Hematopoietic multipotent progenitor cell treated with erythropoietin and hydrocortisone succinate and interleukin-3 and kit ligand, for 15 days (in vitro differentiated cells): ENCODE data around the gene PPP2R5D.
A peak's percentile ranks its signal among the peaks of the same experiment; 100 is the strongest.

Experiments
- DNase-seq: peaks from one replicate; pipeline ENCODE4 v3.0.0-alpha.2; 2015; ENCODE audit warnings: low spot score

The PPP2R5D gene

DNA sequence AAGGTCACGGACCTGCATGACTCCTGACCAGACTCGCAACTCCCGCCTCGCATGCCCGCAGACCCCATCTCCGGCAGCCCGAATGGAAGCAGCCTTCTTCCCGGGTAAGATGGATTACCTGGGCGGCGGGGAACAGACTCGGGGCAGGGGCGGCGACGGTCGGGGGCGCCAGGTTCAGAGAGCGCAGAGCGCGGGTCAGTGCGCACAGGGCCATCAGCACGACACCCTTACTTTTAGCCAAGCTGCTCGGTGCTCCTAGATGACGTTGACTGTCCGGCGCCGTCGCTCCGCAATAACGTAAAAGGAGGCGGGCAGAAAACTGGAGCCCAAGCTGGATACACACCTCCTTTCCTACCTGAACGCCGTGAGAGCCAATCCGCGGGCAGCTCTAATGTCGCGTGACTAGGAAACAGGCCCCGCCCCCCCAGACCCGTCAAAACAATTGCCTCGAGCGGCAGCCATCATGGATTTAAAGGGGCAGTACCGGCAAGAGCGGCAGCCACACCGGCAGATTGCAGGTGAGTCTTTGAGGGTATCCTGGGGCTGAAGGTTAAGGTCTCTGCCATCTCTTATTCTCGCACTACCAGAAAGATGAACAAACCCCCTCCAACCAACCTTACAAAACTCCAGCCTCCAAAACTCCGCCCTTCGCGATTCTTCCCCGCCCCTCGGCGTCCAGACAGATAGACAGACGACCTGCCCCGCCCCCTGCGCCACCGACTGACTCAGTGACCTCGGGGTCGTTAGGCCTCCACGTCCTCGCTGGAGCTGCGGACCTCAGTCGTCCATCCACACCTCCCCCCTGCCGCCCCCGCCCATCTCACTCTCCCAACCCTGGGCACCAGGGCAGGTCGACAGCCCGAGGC, 75.0 kb downstream of the PPP2R5D start, which contains the start of the genes KLC4 and MRPL2:
KLC4 (plus strand) TSS at position 464 of the 866 bp plus-strand sequence. CDS start 1,705 bp downstream, outside the sequence.
MRPL2 (minus strand) TSS at position 267 of the 866 bp plus-strand sequence; CDS start at position 214, 53 bp downstream.
- DNase-seq = peak; percentile 100

DNA sequence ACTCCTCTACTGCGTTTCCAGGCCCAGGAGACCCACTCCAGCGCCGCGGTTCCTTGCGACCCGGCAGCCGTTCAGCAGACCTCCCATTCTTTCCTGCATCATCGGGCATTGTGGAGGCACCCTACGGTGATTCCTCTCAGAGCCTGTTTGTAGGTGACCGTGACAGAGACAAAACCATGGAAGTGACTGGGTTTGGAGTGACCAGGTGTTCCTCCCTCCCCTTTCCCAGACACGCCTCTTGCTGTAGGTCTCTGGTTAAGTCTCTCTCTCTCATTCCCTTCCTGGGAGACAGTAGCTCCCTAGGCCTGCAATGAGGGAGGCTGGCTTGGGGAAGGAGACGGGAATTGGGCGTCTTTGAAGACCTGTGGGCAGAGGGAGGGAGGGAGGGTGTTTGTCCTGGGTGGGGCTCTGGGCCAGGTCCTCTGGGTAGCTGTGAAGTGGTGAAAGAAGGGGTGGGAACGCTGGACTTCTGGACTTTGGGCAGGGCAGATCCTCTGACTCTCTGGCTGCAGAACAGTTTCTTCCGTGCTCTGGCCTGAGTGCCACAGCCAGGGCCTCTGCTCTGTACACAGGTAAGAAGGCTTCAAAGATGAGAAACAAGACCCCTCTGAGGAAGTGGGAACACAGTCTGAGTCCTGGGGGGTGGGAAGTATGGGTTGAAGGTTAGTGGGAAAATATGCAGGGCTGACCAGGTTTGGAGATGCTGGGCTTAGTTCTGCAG, 75.8 kb downstream of the PPP2R5D start:
- DNase-seq = no peak

DNA sequence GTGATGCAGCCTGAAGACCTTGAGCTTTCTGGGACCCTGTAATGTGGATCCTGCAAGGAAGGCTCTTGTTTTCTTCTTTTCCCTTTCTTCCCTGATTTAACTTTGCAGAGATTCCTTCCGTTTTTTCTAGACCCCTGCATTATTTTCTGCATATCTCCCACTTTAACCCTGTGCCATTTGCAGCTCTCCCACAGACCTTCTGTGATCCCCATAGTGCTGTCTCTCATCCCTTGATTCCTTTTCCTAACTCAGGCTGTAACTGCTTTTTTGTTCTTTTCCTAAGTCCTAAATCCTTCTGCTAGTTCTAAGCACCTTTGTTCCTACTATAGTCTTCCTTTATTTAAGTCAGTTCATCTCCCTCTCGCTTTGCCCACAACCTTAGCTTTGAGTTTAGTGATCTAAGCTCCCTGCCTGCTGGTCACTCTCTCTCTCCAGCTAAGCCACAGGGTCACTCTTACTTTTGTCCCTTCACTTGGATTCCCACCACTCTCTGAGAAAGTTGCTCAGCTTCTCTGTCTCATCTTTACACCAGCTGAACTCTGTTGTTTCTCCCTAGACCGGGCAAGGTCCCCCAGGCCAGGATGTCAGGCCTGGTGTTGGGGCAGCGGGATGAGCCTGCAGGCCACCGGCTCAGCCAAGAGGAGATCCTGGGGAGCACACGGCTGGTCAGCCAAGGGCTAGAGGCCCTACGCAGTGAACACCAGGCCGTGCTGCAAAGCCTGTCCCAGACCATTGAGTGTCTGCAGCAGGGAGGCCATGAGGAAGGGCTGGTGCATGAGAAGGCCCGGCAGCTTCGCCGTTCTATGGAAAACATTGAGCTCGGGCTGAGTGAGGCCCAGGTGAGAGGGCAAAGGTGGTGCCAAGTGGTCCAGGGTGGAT, 76.6 kb downstream of the PPP2R5D start:
- DNase-seq = no peak

GRCh38 chr6:43061861-43062260, 77.5 kb downstream of the PPP2R5D start:
- no peak for DNase-seq
